ENCODE results near the gene SMIM30.

Gene SMIM30

GRCh38 chr7:113100121-113100603 is 18.2 kb downstream of the SMIM30 start:
- DNase-seq (ENCODE audit: low read depth in 3 of 3): no peak

GRCh38 chr7:113099284-113099919 is 19.0 kb downstream of the SMIM30 start:
- no peak for DNase-seq (ENCODE audit: low read depth in 3 of 3)

DNA sequence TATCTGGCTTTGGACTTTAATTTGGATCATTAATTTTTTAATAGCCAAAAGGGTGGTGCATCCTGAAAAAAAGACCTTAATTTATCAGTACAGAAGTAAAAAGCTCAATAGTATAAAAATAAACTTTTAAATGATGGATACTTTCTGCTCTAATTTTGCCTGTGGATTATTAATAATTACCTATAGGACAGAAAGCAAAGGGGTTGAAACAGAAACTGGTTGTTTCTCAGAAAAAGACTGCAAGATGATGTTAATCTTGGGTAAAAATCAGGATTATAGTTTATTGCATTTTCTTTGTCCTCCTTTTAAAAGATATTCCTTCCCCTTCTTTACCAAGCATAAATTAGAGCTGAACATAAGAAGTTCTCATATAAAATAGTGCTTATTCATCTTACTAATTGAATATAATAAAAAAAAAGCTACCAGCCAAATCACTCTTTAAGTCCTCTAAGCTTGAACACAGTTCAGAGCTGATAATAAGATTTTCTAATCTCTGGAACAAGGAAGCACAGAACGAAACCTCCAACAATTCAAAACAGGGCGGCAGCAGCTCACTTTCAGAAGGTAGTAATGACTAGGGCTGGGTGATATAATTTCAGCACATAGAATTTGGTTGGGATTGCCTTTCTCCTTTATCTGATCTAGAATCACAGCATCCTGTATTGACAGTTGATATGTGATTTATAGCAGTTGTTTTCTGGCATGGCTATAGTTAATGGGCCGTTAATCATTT is 23.7 kb downstream of the SMIM30 start:
- no peak for DNase-seq (ENCODE audit: low read depth in 3 of 3)

DNA sequence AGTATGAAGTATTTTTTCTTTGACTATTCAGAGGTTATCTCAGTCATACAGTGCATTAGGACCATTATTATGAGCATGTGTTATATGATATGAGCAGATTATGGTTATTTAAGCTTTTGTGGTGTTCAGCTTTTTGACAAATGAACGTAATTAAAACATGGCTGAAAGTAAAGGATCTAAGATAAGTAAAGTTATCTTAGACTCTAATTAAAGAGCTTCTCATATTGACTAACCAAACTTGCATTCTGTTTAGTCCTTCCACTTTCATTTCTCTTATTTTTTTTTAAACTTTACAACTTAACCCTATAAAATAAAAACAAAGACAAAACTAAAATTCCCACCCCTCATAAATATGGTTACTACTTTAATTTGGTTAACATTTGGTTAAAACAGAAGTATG is 24.8 kb downstream of the SMIM30 start:
- DNase-seq (ENCODE audit: low read depth in 3 of 3): no peak

DNA sequence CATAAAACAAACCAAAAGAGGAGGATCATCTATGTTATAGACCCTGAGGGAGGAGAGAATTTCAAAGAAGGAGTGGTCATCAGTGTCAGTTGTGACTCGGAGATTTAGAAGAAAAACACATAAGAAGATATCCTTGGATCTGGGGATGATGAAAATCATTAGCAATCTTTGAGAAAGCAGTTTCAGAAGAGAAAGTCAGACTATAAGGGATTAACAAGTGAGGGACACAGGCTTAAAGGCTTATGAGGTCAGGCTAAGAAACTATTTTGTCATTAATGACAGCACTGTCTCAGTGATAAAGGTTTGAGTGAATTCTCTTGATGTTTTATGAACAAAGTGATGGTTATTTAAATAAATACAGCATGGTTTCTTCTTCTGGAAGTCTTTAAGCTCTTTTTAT is 25.6 kb downstream of the SMIM30 start:
- DNase-seq (ENCODE audit: low read depth in 3 of 3): no peak

DNA sequence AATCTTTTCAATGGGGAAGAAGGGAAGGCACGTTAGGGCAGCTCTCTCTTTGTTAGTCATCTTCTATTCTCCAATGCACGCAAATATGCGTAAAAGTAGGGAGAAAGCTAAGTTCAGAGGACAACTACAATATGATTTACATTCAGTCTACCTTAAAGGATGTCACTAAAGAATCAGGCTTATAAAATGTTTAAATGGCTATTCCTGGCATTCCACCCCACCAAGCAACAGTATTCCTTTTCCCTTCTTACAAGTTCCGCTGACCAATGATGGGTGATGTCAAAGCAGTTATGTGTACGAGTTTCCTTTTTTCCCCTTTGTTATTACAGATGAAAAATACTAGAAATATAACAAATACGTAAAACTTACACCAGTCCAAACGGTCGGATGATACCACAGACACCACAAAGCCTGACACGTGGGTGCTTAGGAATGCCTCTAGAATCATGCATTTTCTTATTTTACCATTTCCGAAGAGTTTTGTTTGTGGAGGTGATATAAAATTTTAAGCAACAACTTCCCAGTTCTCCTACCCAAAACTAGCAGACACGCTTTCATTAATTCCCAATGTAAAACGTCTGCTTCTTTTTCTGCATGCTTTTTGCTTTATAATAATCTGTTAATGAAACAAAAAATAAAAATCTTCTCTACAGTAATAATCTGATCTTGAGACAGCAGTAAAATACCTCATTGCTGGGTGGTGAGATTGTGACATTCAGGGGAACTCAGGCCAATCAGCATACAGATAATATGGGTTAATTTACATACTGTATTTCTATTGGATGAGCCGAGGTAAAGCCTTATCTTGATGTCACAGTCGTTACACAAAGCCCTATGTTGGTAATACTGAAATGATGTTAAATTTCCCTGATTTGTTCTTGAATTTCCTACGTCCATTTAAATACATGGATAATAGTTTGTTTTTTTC is 31.0 kb downstream of the SMIM30 start:
- no peak for DNase-seq (ENCODE audit: low read depth in 3 of 3)

DNA sequence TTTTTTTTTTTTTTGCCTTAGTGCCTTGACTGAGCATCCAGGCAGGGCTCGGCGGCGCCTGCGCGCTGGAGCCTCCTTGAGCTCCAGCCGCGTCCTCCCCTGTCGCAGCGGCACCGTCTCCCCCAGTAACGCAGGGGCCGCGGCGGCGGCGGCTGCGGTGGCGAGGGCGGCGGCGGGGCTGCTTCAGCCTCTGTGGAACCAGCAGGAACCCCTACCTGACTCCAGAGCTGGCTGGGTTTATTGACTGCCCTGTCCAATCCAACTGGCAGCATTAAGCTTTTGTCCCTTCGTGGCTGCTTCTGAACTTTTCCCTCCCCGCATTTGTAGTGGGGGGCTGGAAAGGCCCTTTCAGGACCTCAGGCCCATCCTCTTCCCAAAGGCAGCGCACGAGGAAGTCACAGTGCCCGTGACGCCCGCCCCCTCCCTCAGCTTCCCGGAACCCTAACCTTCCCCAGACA is 31.9 kb downstream of the SMIM30 start, which contains the start of gene GPR85:
TSS of gene GPR85 (minus strand) at position 397 of the 458 bp plus-strand sequence. CDS start 2,106 bp downstream, outside the sequence.
- peak in 2 of 3 donors; percentile 2 to 17 for DNase-seq (ENCODE audit: low read depth in 3 of 3)

DNA sequence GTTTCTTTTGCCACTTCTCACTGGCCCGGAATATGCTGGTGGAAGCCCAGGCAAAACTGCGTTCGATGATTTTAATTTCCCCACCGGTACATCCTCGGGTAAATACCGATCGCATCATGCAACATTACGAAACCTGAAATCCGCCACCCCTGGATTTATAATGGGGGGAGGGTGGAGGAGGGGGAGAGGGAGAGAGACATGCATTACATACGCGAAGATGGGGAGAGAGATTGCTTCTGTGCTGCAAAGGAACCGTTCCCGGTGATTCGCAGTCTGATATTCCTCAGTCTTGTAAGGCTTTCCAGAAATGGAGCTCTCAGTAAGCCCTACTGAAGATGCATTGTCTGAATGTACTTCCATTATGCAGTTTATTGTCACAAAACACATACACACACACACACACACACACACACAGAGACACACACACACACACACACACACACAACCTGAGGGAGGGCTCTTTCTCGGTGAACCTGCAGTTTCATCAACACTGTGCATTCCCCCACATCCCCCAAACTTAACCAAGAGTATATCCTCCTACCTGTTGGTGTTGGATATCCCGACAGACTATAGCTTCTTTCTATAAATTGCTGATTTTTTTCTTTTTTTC is 32.5 kb downstream of the SMIM30 start:
- no peak for DNase-seq (ENCODE audit: low read depth in 3 of 3)

GRCh38 chr7:113084496-113085172 is 33.7 kb downstream of the SMIM30 start:
- DNase-seq (ENCODE audit: low read depth in 3 of 3): no peak

GRCh38 chr7:113083816-113084495 is 34.4 kb downstream of the SMIM30 start:
- no peak for DNase-seq (ENCODE audit: low read depth in 3 of 3)

DNA sequence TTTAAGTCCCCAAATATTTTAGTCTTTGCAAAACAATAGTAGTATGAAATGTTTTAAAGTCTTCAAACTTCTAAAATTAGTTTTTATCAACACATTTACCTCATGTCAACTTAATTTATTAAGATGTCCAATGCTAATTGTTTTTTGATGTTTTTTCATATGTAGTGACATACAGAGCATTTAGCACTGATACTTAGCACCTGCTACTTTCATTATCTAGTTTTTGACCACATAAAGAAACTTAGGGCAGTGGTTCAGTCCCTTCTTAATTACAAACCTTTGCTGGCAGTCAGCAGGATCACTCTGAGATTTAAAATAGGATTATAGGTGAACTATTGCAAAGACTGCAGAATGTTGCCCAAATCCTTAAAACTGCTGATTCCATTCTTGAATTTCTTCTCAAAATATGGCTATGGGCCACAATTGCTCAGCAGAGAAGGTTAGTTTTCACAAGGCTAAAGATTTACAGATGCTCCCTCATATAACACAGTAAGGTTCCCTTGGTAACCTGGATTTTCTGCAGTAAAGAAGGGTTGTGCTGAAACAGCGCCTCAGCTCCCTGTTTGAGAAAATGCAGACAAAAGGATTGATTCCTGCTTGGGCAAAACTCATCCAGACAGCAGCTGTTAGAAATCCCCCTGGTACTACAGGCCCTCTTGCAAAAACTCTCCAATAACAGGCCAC is 35.1 kb downstream of the SMIM30 start:
- DNase-seq (ENCODE audit: low read depth in 3 of 3): no peak

DNA sequence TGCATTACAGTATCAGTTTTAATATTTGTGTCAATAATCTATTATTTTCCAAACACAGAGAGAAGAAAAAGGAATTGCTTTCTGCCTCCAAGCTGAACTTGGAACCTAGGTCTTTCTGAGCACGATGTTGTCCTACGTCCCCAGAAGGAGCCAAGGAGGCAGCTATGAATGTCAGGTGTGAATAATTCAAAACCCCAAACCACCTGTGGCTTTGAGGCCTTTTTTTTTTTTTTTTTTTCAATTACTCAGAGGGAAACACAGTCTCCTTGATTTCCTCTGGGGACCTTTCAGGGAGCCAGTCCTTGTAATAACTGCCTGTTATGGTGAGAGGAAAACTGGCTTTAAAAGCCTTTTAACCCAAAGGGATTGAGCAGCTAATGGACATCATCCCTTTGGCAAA is 40.0 kb downstream of the SMIM30 start:
- DNase-seq (ENCODE audit: low read depth in 3 of 3): no peak

DNA sequence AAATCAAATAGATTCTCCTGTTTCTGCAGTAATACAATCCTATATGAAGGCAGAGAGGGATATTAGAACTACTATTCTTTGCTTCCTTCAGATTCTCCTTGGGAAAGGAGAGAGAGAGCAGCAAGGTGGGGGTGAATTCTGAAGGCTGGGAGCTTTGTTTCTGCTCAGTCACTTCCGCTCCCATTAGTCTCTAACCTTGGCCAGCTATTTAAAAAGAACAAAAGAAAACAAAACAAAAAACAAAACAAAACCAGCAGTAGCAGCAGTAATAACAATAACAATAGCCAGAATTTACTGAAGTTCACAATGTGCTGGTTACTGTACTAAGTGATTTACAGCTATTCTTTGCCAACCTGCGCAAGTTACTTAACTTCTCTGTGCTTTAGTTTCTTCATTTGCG is 41.7 kb downstream of the SMIM30 start:
- no peak for DNase-seq (ENCODE audit: low read depth in 3 of 3)

- no peak for DNase-seq (ENCODE audit: low read depth in 3 of 3)
Measured at GRCh38 chr7:113071465-113071864, 46.9 kb downstream of the SMIM30 start.

Measured in stimulated activated CD4-positive, alpha-beta T cell treated with anti-CD3 and anti-CD28 coated beads, TNF-alpha, amount 100 ng/mL, for 48 hours (primary cell).